Hippocampal formation (tissue), 2 donors: ENCODE data around the gene UVRAG.

Source experiments
- DNase-seq, 2 donors: peaks; one replicate each; lab custom pipeline; 2025; lab: John Stamatoyannopoulos, UW

Gene UVRAG

DNA sequence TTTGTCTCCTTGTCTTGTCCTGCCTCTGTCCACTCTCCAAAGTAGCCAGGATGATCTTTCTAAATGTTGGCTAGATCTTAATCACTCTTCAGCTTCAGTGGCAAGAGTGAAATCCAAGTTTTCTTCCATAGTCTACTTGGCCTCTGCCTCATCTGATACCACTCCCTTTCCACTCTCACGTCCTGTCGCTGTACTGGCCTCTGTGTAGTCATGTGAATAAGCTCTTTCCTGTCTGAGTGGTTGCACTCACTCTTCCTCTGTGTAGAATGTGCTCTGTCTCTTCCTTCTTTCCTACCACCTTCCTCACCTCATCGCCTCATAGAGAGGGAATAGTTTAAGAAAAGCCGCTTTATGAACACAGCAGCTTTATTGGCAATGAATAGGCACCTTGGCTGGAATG lies 304.8 kb downstream of the UVRAG start:
- DNase-seq, result no peak

- no peak for DNase-seq
Observed at GRCh38 chr11:76120513-76121101, 305.6 kb downstream of the UVRAG start.

GRCh38 chr11:76123248-76123647 lies 308.2 kb downstream of the UVRAG start:
- no peak for DNase-seq

DNA sequence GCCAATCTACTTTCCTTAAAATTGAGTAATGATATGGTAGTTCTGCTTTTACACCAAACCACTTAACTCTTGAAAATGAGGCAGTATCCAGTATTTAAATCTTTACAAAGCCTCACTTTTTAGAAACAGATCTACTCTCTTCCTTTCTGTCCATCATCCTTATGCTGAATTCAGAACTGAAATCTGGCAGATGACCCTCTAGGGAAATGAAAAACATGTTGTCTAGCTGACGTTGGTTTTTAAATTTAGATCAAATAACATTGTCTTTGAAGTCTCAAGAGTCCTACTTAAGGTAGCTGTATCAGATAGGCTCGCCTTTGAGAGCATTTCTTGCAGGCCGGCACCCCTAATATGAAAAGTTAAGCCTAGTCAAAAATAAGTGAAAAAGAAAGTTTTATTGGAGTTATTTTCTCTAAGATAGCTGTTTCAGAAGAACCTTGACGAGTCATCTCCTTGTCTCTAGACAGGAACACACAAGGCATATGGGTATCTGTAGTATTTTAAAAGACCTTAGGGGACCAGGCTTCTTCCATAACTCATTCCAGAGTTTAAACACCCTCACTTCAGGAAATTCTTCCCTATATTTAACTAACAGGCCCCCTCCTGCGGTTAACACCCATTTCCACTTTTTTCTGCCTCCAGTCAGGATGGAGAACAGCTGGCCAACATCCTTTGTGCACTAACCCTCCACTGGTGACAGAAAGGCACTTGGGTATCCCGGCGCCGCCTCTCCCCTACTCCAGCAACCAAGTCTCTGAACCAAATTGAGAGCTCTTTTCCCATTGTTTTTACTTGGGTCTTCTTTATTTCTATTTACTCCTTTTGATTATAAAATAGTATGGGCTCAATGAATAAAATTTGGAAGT lies 310.1 kb downstream of the UVRAG start:
- no peak for DNase-seq

DNA sequence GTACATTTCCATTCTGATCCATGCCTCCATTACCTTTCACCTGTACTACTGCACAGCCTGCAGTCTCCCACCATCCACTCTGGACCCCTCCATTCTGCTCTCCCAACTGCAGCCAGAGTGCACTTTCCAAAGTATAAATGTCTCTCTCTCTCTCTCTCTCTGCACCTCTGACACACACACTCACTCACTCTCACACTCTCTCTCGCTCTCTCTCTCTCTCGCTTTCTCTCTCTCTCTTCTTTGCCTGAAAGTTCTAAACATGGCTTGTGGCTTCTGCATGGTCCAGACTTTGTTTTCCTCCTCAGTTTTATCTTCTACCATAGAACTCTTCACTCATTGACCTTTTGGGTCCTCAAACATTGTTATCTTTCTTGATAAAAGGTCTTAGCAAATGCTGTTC lies 314.7 kb downstream of the UVRAG start:
- DNase-seq, result no peak

- no peak for DNase-seq
Observed at GRCh38 chr11:76131142-76131541, 316.1 kb downstream of the UVRAG start.

GRCh38 chr11:76131671-76132631 lies 316.9 kb downstream of the UVRAG start:
- no peak for DNase-seq

- DNase-seq, result no peak
Observed at GRCh38 chr11:76134239-76134638, 319.2 kb downstream of the UVRAG start.

DNA sequence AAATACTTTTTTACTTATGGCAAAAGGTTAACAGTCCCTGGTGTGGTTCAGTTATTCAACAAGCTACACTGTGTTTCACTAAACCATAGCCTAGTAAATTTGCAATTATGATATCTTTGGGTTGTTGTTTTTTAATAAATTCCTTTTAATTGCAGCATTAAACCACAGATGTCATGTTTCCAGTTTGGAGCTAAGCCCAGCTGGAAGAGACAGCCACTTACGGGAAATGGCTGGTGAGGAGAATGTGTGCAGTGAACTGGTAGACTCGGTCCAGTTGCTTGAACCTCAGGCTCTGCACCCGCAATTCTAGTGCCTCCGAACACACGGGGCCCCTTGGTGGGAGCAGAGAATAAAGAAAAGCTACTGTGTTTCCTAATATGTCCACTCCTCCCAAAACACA lies 320.5 kb downstream of the UVRAG start:
- DNase-seq, result no peak

- no peak for DNase-seq
Observed at GRCh38 chr11:76139314-76139713, 324.3 kb downstream of the UVRAG start.

GRCh38 chr11:76140912-76141574 lies 326.0 kb downstream of the UVRAG start:
- DNase-seq, result peak in 1 of 2 donors; percentile 18

GRCh38 chr11:76141901-76142588 lies 327.0 kb downstream of the UVRAG start:
- no peak for DNase-seq

DNA sequence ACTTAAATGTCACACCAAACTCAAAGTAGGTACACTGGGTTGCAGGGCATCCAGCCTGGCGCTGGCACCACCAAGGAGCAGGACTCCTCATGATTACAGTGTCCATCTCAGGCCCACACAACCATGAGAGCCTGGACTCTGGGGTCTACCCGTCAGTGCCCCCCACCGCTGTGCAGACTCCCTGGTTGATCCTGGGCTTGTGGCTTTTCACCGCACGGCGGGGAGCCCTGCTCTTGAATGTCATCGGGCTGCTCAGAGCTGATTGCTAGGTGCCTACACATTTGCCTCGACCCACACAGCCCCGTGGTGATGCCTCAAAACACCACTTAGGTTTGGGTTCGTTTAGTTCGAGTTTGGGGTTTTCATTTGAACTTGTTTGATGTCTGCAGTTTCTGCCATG lies 328.3 kb downstream of the UVRAG start:
- DNase-seq, result no peak

- DNase-seq, result no peak
Observed at GRCh38 chr11:76147106-76147740, 332.2 kb downstream of the UVRAG start.

- no peak for DNase-seq
Observed at GRCh38 chr11:76148231-76148630, 333.2 kb downstream of the UVRAG start.

DNA sequence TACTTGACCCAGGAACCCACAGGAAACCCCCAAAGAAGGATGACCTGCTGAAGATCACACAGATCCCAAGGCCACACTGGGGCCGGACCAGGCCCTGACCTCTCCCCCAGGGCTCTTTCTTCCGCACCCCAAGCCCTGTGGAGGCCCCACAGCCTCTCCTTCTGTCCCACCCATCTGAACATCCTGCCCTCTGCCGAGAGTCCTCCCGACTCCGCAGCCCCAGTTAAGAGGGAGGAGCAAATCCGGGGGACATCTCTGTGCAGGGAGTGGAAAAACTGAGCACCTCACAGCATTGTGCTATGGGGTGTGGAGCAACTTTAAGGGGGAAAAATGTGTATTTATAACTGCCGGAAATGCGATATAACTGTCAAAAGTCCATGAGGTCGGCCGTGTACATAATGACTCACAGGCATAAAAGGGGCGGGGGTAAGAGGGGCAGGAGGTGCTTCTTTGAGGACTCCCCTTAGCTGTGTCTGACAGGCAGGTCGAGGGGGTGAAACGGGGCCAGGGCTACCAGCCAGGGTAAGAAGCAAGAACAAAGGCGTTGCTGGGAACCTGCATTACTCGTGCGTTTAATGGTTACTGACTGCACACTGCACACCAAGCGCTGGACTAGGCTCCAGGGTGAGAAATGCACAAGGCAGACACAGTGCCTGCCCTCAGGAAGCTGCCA lies 334.1 kb downstream of the UVRAG start:
- DNase-seq, result no peak

- DNase-seq, result no peak
Observed at GRCh38 chr11:76149713-76150112, 334.7 kb downstream of the UVRAG start.

DNA sequence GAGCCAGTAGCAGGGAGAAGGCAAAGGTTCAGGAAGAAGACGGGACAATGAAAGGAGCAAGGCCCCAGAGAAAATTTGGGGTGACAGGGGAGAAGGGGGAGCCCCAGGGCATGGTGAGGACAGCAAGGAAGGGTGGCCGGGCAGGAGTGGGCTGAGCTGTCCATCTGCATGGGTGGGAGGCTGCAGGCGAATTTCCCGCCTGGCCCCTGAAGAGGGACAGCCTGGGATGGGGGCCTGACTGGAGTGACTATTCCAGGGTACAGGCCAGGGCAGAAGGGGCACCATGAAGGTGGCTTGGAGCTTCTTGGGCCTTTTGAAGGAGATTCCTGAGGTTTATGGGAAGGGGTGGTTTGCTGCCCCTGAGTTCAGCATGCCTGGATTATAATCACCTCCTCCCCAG lies 335.1 kb downstream of the UVRAG start:
- DNase-seq, result no peak

- no peak for DNase-seq
Observed at GRCh38 chr11:76151556-76152085, 336.6 kb downstream of the UVRAG start.
